Measurements from ENCODE around the gene TUBB. TPM values are rescaled to one million over a fixed set of nuclear protein-coding genes. Genes with fewer than 3 reads are reported as not detected.

Gene TUBB
- total and polyA plus RNA-seq, 8 donors: 67.5 to 223 (median 137) TPM

DNA sequence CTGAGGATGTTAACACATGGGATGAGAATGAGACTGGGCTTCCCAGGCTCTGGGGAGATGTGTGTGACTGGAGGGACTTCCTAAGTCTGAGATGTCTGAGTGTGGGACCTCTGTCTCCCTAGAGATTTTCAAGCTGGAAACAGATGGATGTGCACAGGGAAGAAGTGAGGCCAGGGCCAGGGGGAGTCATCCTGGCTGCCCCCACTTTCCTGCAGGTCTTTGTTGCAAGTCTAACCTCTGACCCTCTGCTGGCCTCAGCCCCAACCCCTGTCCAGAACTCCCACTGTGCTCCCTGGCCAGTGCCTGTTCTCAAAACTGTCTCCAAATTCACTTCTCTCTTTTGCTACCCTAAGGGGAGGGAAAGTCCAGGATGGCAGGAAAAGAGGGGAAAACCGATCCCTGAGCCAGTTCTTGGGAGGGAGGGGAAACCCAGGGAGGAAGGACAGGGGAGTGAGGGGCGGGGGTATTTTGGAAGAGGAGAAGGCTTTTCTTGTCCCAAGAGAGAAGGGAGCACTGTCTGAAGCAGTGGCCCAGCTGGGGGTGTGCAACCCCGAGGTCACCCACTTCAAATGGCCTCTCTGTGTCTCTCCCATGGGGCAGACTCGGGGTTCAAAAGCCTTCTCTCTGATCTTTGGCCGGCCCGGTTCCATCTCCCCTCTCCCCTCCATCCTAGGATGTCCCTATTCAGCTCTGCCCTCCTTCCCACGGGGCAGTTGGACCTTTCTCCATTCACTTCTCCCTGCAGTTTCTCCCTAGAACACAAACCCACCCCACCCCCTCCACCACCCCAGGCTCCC, 36.8 kb upstream of the TUBB start:
- Histone ChIP-seq H3K4me3 (peak overlapping the region; percentile 69 to 88 (median 82)), H3K9me3 (no peaks in the 10 kb centered on the region), H3K27ac (peak overlapping the region; percentile 65 to 99 (median 97)), H3K4me1 (peaks cover 29 to 84% (median 57%) of the 10 kb centered on the region in 4 donors), H3K36me3 (peaks cover 0 to 17% (median 11%) of the 10 kb centered on the region in 4 donors), H3K27me3 (no peaks in the 10 kb centered on the region)
- intact Hi-C loops (cut with DNase I; ENCODE audit: low total_unique reads): no loop called here
- TF ChIP-seq EP300 (IDR thresholded peaks at IDR 0.05) (no peak), POLR2AphosphoS5 (IDR thresholded peaks at IDR 0.05) (no peak), POLR2A (IDR thresholded peaks at IDR 0.05) (no peak)
- TF ChIP-seq, protein P1, sequence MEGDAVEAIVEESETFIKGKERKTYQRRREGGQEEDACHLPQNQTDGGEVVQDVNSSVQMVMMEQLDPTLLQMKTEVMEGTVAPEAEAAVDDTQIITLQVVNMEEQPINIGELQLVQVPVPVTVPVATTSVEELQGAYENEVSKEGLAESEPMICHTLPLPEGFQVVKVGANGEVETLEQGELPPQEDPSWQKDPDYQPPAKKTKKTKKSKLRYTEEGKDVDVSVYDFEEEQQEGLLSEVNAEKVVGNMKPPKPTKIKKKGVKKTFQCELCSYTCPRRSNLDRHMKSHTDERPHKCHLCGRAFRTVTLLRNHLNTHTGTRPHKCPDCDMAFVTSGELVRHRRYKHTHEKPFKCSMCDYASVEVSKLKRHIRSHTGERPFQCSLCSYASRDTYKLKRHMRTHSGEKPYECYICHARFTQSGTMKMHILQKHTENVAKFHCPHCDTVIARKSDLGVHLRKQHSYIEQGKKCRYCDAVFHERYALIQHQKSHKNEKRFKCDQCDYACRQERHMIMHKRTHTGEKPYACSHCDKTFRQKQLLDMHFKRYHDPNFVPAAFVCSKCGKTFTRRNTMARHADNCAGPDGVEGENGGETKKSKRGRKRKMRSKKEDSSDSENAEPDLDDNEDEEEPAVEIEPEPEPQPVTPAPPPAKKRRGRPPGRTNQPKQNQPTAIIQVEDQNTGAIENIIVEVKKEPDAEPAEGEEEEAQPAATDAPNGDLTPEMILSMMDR (IDR thresholded peaks at IDR 0.05): no peak
- DNase-seq: peak in 1 of 2 donors; percentile 28
- 23 to 63% (median 33%) methylated on average over 7 of the region's 7 CpGs for WGBS, 5 donors

DNA sequence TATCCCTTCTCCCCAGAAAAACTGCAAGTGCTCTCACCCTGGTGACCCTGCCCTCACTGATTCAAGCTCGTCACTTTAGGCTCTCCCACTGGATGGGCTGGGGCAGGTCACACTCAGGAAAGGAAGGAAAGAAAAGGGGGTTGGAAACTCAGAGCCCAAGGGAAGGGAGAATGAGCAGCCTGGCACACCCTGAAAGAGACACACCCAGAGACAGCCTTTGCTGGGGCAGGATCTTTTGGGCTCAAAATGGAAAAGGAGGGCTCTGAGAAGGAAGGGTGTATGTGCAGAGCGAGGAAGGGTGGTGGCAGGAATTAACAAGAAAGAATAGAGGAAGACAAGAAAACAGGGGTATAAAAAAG, 36.2 kb upstream of the TUBB start:
- no peaks in the 10 kb centered on the region for H3K9me3 ChIP-seq
- H3K4me3 ChIP-seq: peak overlapping the region; percentile 69 to 88 (median 82)
- H3K4me1 ChIP-seq: peaks cover 33 to 84% (median 60%) of the 10 kb centered on the region in 4 donors
- no peak for TF ChIP-seq EP300 (IDR thresholded peaks at IDR 0.05)
- H3K36me3 ChIP-seq: peaks cover 0 to 11% (median 6%) of the 10 kb centered on the region in 4 donors
- 31 to 55% (median 50%) methylated on average over 2 of the region's 2 CpGs for WGBS, 5 donors
- H3K27ac ChIP-seq: peak overlapping the region; percentile 49 to 99 (median 97)
- intact Hi-C loops (cut with DNase I; ENCODE audit: low total_unique reads): no loop called here
- no peak for DNase-seq
- no peaks in the 10 kb centered on the region for H3K27me3 ChIP-seq

DNA sequence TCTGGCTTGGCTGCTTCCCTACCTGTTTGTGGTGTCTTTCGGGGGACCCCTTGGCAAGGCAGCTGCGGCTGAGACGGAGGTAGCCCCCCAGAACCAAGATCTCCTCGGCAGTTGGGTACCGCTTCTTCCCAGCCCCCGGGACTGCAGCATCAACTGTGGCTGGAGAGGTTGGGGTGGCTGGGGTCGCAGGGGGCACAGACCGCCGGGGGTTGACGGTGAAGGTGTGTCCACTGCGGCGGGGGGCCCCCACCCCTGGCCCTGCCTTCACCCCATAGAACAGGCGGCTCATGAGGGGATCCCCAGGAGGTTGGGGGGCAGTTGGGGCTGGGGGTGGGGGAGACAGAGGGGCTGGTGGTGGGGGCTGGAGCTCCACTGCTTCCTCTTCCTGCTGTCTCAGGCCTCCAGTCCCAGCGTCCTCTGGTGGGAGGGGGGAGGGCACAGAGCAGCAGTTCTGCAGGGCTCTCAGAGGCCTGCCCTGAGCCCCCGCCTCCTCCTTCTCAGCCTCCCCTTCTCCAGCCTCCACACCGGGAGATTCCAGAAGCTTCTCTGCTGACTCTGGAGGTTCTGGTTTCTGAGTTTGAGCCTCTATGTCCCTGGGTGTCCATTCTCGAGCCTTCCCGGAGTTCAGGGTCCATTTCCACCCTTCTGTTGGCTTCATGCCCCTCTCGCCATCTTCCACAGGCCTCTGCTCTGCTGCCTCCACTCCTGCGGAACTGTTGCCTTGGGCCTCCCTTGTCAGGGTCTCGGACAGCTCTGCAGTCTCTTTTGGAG, 35.6 kb upstream of the TUBB start:
- Histone ChIP-seq H3K4me1 (peaks cover 34 to 84% (median 60%) of the 10 kb centered on the region in 4 donors), H3K9me3 (no peaks in the 10 kb centered on the region), H3K27me3 (no peaks in the 10 kb centered on the region), H3K36me3 (peaks cover 0 to 9% (median 5%) of the 10 kb centered on the region in 4 donors), H3K27ac (peak overlapping the region; percentile 49 to 99 (median 97)), H3K4me3 (peak overlapping the region; percentile 69 to 88 (median 82))
- DNase-seq: peak; percentile 38 to 66
- WGBS, 5 donors: 32 to 63% (median 51%) methylated on average over 13 to 21 of the region's 21 CpGs
- TF ChIP-seq, protein P1 (IDR thresholded peaks at IDR 0.05): no peak
- TF ChIP-seq POLR2AphosphoS5 (IDR thresholded peaks at IDR 0.05) (no peak), EP300 (IDR thresholded peaks at IDR 0.05) (no peak), POLR2A (IDR thresholded peaks at IDR 0.05) (no peak)
- intact Hi-C loops (cut with DNase I; ENCODE audit: low total_unique reads): no loop called here

DNA sequence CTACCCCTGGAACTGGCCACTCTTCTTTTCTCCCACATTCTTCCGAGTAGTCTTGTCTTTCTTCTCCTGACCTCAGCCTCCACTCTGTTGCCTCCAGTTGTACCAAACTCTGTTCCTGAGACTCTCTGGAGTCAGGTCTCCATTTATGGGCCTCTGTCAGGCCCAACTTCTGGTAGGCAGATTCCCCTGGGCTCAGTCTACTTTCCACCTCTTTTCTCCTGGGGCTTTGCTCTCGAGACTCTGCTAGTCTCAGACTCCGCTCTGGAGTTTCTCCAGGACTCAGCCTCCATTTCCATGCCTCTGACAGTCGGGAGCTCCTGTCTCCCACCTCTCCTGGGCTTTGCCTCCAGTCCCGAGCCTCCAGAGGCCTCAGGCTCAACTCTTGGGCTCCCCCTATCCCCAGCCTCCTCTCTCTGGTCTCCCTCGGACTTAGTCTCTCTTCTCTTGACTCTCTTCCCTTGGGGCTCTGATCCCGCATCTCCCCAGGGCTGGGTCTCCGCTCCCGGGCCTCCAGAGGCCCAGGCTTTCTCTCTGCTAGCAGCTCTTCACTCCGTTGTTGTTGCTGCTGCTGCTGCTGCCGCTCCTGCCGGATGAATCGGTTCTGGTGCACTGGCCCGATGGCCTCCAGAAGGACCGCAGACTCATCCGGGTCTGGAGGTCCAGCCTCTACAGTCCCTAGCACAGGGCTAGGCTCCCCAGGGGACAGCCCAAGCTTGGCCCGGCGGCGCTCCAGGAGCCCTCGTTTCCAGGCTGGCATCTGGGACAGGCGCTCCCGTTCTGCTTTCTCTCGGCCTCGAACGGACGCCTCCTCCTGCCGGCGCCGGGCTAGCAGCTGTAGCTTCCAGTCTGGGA, 34.8 kb upstream of the TUBB start:
- Histone ChIP-seq H3K27me3 (no peaks in the 10 kb centered on the region), H3K9me3 (no peaks in the 10 kb centered on the region), H3K27ac (peak overlapping the region; percentile 77 to 99 (median 97)), H3K4me3 (peak overlapping the region; percentile 69 to 88 (median 82)), H3K4me1 (peaks cover 34 to 84% (median 60%) of the 10 kb centered on the region in 4 donors), H3K36me3 (peaks cover 0 to 6% (median 2%) of the 10 kb centered on the region in 4 donors)
- TF ChIP-seq POLR2A (IDR thresholded peaks at IDR 0.05) (no peak), EP300 (IDR thresholded peaks at IDR 0.05) (no peak), POLR2AphosphoS5 (IDR thresholded peaks at IDR 0.05) (no peak)
- TF ChIP-seq, protein P1 (IDR thresholded peaks at IDR 0.05): no peak
- intact Hi-C loops (cut with DNase I; ENCODE audit: low total_unique reads): no loop called here
- WGBS, 5 donors: 39 to 69% (median 54%) methylated on average over 29 of the region's 29 CpGs
- no peak for DNase-seq

All from stomach (tissue), 9 donors.